SK-N-DZ (cell line): ENCODE measurements around the gene TBXAS1.
"Not testable (repeated sequence)": the region's sequence is repeated elsewhere in the genome, so short reads cannot be mapped to it uniquely, and the experiment has no call there.

Source experiments
- DNase-seq: peaks from one replicate; pipeline ENCODE4 v3.0.0-alpha.2; 2015; ENCODE audit warnings: low spot score

The TBXAS1 gene

GRCh38 chr7:139825666-139826290 lies 3.3 kb upstream of the TBXAS1 start:
- DNase-seq, result no peak

GRCh38 chr7:139827042-139827441 lies 2.0 kb upstream of the TBXAS1 start:
- no peak for DNase-seq

- DNase-seq, result no peak
These were observed 618 bp upstream of the TBXAS1 start for GRCh38 chr7:139828446-139828845.

- no peak for DNase-seq
These were observed 682 bp downstream of the TBXAS1 start for GRCh38 chr7:139829775-139830117.

- no peak for DNase-seq
These were observed 1.2 kb downstream of the TBXAS1 start for GRCh38 chr7:139830292-139830691.

GRCh38 chr7:139830782-139831501 lies 1.9 kb downstream of the TBXAS1 start:
- no peak for DNase-seq

GRCh38 chr7:139835848-139836247 lies 6.8 kb downstream of the TBXAS1 start:
- not testable (repeated sequence) for DNase-seq

- not testable (repeated sequence) for DNase-seq
These were observed 8.2 kb downstream of the TBXAS1 start for GRCh38 chr7:139837291-139837690.

GRCh38 chr7:139838276-139838675 lies 9.2 kb downstream of the TBXAS1 start:
- DNase-seq, result no peak

- no peak for DNase-seq
These were observed 9.8 kb downstream of the TBXAS1 start for GRCh38 chr7:139838876-139839275.

GRCh38 chr7:139840776-139841175 lies 11.7 kb downstream of the TBXAS1 start:
- no peak for DNase-seq

- DNase-seq, result no peak
These were observed 13.5 kb downstream of the TBXAS1 start for GRCh38 chr7:139842401-139843210.

- DNase-seq, result not testable (repeated sequence)
These were observed 14.1 kb downstream of the TBXAS1 start for GRCh38 chr7:139843211-139843537.

- no peak for DNase-seq
These were observed 15.8 kb downstream of the TBXAS1 start for GRCh38 chr7:139844779-139845442.

GRCh38 chr7:139845443-139845805 lies 16.4 kb downstream of the TBXAS1 start:
- no peak for DNase-seq

GRCh38 chr7:139846297-139846696 lies 17.2 kb downstream of the TBXAS1 start:
- DNase-seq, result no peak

- DNase-seq, result no peak
These were observed 19.2 kb downstream of the TBXAS1 start for GRCh38 chr7:139848274-139848673.

- no peak for DNase-seq
These were observed 21.8 kb downstream of the TBXAS1 start for GRCh38 chr7:139850906-139851305.

- DNase-seq, result no peak
These were observed 22.9 kb downstream of the TBXAS1 start for GRCh38 chr7:139851770-139852481.

- no peak for DNase-seq
These were observed 23.4 kb downstream of the TBXAS1 start for GRCh38 chr7:139852482-139852845.

- no peak for DNase-seq
These were observed 24.6 kb downstream of the TBXAS1 start for GRCh38 chr7:139853506-139854123.
